Activated naive CD8-positive, alpha-beta T cell treated with anti-CD3 and anti-CD28 coated beads for 36 hours (primary cell): ENCODE data around the gene CPNE8. TPM values are rescaled to one million over a fixed set of nuclear protein-coding genes. Genes with fewer than 3 reads are reported as not detected.
"Not testable (repeated sequence)": the region's sequence is repeated elsewhere in the genome, so short reads cannot be mapped to it uniquely, and the experiment has no call there.

Experiments used
- DNase-seq: peaks from one replicate; pipeline ENCODE4 v3.0.0; 2021
- H3K27ac Mint-ChIP-seq: one replicate; pipeline ENCODE4 v1.8.0; 2022; ENCODE audit warnings: mild to moderate bottlenecking, moderate library complexity, mixed read lengths
- H3K27me3 Mint-ChIP-seq: one replicate; pipeline ENCODE4 v1.8.0; 2022; ENCODE audit warnings: mild to moderate bottlenecking, mixed read lengths
- H3K36me3 Mint-ChIP-seq: one replicate; pipeline ENCODE4 v1.8.0; 2021; ENCODE audit warnings: mild to moderate bottlenecking, mixed read lengths
- H3K4me1 Mint-ChIP-seq: one replicate; pipeline ENCODE4 v1.8.0; 2021; ENCODE audit warnings: mixed read lengths
- H3K4me3 Mint-ChIP-seq: one replicate; pipeline ENCODE4 v1.8.0; 2022; ENCODE audit warnings: mild to moderate bottlenecking, moderate library complexity, mixed read lengths
- H3K9me3 Mint-ChIP-seq: one replicate; pipeline ENCODE4 v1.8.0; 2022; ENCODE audit warnings: mixed read lengths
- total RNA-seq, 2 experiments: library from RNA; stranded (reverse); gene quantifications; one replicate each; pipeline ENCODE4 v1.2.3, GENCODE V29; 2021

CPNE8 gene
- total RNA-seq, 2 experiments from 2014 or later: 2.3 to 4.2 TPM

GRCh38 chr12:38746744-38747143 is 158.6 kb downstream of the CPNE8 start:
- H3K27ac Mint-ChIP-seq: no peak overlapping the region
- H3K27me3 Mint-ChIP-seq: no peaks in the 10 kb centered on the region
- no peaks in the 10 kb centered on the region for H3K4me1 Mint-ChIP-seq
- no peak overlapping the region for H3K4me3 Mint-ChIP-seq
- H3K9me3 Mint-ChIP-seq: no peaks in the 10 kb centered on the region
- peaks cover 1% of the 10 kb centered on the region for H3K36me3 Mint-ChIP-seq
- DNase-seq: no peak

DNA sequence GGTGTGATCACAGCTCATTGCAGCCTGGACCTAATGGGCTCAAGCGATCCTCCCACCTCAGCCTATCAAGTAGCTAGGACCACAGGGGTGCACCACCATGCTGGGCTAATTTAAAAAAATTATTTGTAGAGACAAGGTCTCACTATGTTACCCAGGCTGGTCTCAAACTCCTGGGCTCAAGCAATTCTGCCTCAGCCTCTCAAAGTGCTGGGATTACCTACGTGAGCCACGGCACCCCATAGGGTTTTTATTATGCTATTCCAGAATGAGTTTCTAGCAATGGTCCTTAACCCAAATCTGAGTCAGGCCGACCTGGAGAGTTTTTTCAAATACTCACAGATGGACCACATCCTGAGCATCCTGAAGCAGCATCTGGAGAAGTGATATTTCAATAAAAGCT is 159.8 kb downstream of the CPNE8 start:
- H3K36me3 Mint-ChIP-seq: no peaks in the 10 kb centered on the region
- no peak for DNase-seq
- no peak overlapping the region for H3K27ac Mint-ChIP-seq
- no peak overlapping the region for H3K4me3 Mint-ChIP-seq
- no peaks in the 10 kb centered on the region for H3K4me1 Mint-ChIP-seq
- no peaks in the 10 kb centered on the region for H3K9me3 Mint-ChIP-seq
- no peaks in the 10 kb centered on the region for H3K27me3 Mint-ChIP-seq

DNA sequence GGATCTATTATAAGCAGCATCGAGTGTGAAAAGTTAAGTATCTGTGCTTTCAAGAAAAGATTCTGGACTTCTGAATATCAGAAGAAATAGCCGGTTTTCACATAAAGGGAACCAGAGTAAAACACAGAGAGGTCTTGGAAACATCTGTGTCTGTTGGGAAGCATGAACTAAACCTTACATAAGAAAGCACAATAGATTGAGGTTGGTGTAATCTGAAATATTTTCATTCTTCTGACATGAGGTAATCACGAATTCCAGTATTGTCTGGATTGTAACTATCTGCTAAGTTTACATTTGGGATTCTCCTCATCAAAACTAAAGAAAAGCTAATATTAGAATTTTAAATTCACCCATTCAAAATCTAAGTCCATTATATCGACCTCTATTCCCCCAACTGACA is 161.3 kb downstream of the CPNE8 start:
- Mint-ChIP-seq H3K9me3 (no peaks in the 10 kb centered on the region), H3K4me1 (no peaks in the 10 kb centered on the region), H3K4me3 (no peak overlapping the region), H3K36me3 (no peaks in the 10 kb centered on the region), H3K27ac (no peak overlapping the region), H3K27me3 (no peaks in the 10 kb centered on the region)
- DNase-seq: no peak

DNA sequence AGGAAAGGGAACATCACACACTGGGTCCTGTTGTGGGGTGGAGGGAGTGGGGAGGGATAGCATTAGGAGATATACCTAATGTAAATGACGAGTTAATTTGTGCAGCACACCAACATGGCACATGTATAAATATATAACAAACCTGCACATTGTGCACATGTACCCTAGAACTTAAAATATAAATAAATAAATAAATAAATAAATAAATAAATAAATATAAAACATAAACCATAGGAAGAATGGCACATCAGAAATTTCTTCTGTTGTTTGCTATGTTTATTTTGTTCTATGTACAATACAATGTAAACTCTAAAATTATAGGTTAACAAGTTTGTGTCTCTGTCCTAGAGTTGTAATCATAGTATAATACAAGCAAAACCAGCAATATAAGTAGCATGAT is 162.9 kb downstream of the CPNE8 start:
- H3K27ac Mint-ChIP-seq, DNase-seq, H3K4me3 Mint-ChIP-seq, H3K9me3 Mint-ChIP-seq, H3K27me3 Mint-ChIP-seq, H3K36me3 Mint-ChIP-seq, H3K4me1 Mint-ChIP-seq: not testable (repeated sequence)

GRCh38 chr12:38736821-38737220 is 168.6 kb downstream of the CPNE8 start:
- H3K27ac Mint-ChIP-seq: no peak overlapping the region
- H3K36me3 Mint-ChIP-seq: no peaks in the 10 kb centered on the region
- H3K9me3 Mint-ChIP-seq: no peaks in the 10 kb centered on the region
- no peaks in the 10 kb centered on the region for H3K4me1 Mint-ChIP-seq
- H3K27me3 Mint-ChIP-seq: no peaks in the 10 kb centered on the region
- no peak for DNase-seq
- H3K4me3 Mint-ChIP-seq: no peak overlapping the region

GRCh38 chr12:38732761-38733160 is 172.6 kb downstream of the CPNE8 start:
- Mint-ChIP-seq H3K27me3 (no peaks in the 10 kb centered on the region), H3K9me3 (no peaks in the 10 kb centered on the region), H3K27ac (no peak overlapping the region), H3K4me1 (no peaks in the 10 kb centered on the region), H3K36me3 (no peaks in the 10 kb centered on the region), H3K4me3 (no peak overlapping the region)
- no peak for DNase-seq

GRCh38 chr12:38728894-38729293 is 176.5 kb downstream of the CPNE8 start:
- Mint-ChIP-seq H3K27ac (no peak overlapping the region), H3K36me3 (peaks cover under 1% of the 10 kb centered on the region), H3K27me3 (no peaks in the 10 kb centered on the region), H3K4me3 (no peak overlapping the region), H3K9me3 (no peaks in the 10 kb centered on the region), H3K4me1 (no peaks in the 10 kb centered on the region)
- DNase-seq: no peak

- H3K36me3 Mint-ChIP-seq: peaks cover 1% of the 10 kb centered on the region
- no peak overlapping the region for H3K27ac Mint-ChIP-seq
- H3K9me3 Mint-ChIP-seq: peaks cover 2% of the 10 kb centered on the region
Measured at GRCh38 chr12:38721611-38722252, 183.7 kb downstream of the CPNE8 start.

GRCh38 chr12:38720661-38721060 is 184.7 kb downstream of the CPNE8 start:
- no peaks in the 10 kb centered on the region for H3K4me1 Mint-ChIP-seq
- peaks cover 1% of the 10 kb centered on the region for H3K36me3 Mint-ChIP-seq
- no peak overlapping the region for H3K27ac Mint-ChIP-seq
- H3K4me3 Mint-ChIP-seq: no peak overlapping the region
- peaks cover 12% of the 10 kb centered on the region for H3K9me3 Mint-ChIP-seq
- H3K27me3 Mint-ChIP-seq: no peaks in the 10 kb centered on the region
- no peak for DNase-seq

More at GRCh38 chr12:38721611-38722252, 183.7 kb downstream of the CPNE8 start:
- no peak for DNase-seq
- H3K4me3 Mint-ChIP-seq: no peak overlapping the region
- no peaks in the 10 kb centered on the region for H3K4me1 Mint-ChIP-seq
- H3K27me3 Mint-ChIP-seq: no peaks in the 10 kb centered on the region

DNA sequence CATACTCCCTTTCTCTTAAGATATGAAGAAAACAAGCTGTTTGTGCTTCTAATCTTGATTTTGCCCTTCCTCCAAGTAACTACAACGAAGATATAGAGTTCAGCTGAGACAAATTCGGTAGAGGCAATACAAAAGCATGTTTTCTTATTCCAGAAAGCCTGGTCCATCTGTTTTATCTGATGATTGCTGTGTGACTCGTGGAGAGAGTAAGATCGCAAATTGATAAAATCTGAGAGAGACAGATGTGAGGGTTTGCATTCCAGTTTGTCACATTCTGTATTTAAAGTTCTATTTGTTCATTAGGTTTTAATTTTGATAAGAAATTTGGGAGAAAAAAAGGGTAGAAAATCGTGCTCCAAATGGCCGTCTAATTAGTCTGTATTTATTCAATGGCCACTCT is 192.1 kb downstream of the CPNE8 start:
- Mint-ChIP-seq H3K27me3 (no peaks in the 10 kb centered on the region), H3K9me3 (peaks cover 12% of the 10 kb centered on the region), H3K27ac (no peak overlapping the region), H3K36me3 (no peaks in the 10 kb centered on the region), H3K4me3 (no peak overlapping the region), H3K4me1 (no peaks in the 10 kb centered on the region)
- DNase-seq: no peak

- Mint-ChIP-seq H3K27ac (no peak overlapping the region), H3K4me3 (no peak overlapping the region), H3K27me3 (no peaks in the 10 kb centered on the region), H3K9me3 (peaks cover 3% of the 10 kb centered on the region), H3K4me1 (no peaks in the 10 kb centered on the region), H3K36me3 (no peaks in the 10 kb centered on the region)
- DNase-seq: no peak
Measured at GRCh38 chr12:38711054-38711453, 194.3 kb downstream of the CPNE8 start.

- Mint-ChIP-seq H3K4me3 (no peak overlapping the region), H3K4me1 (no peaks in the 10 kb centered on the region), H3K27me3 (no peaks in the 10 kb centered on the region), H3K9me3 (no peaks in the 10 kb centered on the region), H3K36me3 (no peaks in the 10 kb centered on the region), H3K27ac (no peak overlapping the region)
- DNase-seq: no peak
Measured at GRCh38 chr12:38708466-38708865, 196.9 kb downstream of the CPNE8 start.

- H3K4me1 Mint-ChIP-seq: no peaks in the 10 kb centered on the region
- no peak overlapping the region for H3K27ac Mint-ChIP-seq
- no peaks in the 10 kb centered on the region for H3K36me3 Mint-ChIP-seq
- H3K4me3 Mint-ChIP-seq: no peak overlapping the region
- H3K27me3 Mint-ChIP-seq: no peaks in the 10 kb centered on the region
- DNase-seq: no peak
- H3K9me3 Mint-ChIP-seq: no peaks in the 10 kb centered on the region
Measured at GRCh38 chr12:38707648-38708047, 197.7 kb downstream of the CPNE8 start.

GRCh38 chr12:38697289-38697688 is 208.1 kb downstream of the CPNE8 start:
- DNase-seq: no peak
- Mint-ChIP-seq H3K4me3 (no peak overlapping the region), H3K27me3 (no peaks in the 10 kb centered on the region), H3K27ac (no peak overlapping the region), H3K36me3 (peaks cover 5% of the 10 kb centered on the region), H3K9me3 (peaks cover 3% of the 10 kb centered on the region), H3K4me1 (no peaks in the 10 kb centered on the region)

DNA sequence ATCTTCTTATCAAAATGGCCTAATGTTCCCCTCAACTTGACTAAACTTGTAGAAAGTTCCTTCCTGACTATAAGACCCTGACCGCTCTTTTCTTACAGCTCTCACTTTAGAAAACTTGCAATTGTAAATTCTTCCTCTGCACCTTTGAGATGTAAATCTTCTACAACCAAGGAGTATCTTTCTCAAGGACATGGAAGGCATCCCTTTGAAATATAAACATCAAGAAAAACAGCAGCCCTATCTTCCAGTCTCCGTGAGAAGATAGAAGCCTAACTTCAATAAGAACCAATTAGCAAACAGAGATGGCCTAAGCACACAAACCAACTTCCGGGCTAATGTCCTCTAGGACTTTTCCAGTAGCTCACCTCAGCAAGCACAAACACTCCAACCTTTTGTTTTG is 210.3 kb downstream of the CPNE8 start:
- Mint-ChIP-seq H3K9me3 (peaks cover 3% of the 10 kb centered on the region), H3K27me3 (no peaks in the 10 kb centered on the region), H3K4me1 (no peaks in the 10 kb centered on the region), H3K4me3 (no peak overlapping the region), H3K36me3 (no peaks in the 10 kb centered on the region), H3K27ac (no peak overlapping the region)
- DNase-seq: no peak

DNA sequence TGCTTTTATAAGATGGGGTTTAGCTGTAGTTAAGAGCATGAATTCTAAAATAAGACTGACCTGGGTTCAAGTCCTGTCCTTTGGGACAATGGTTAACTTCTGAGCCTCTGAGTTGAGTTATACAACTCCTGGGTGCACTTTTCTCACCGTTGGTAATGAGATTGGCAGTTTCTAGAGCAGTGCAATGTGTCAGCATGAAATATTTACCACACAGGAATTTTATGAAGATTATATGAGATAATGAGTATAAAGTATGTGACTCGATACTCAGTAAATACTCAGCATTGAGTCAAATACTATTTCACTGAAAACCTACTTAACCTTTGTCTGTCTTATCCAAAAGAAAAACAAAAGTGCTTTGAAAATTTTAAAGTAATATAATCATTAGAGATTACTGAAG is 214.2 kb downstream of the CPNE8 start:
- no peaks in the 10 kb centered on the region for H3K4me1 Mint-ChIP-seq
- no peak for DNase-seq
- H3K4me3 Mint-ChIP-seq: no peak overlapping the region
- H3K27ac Mint-ChIP-seq: no peak overlapping the region
- no peaks in the 10 kb centered on the region for H3K27me3 Mint-ChIP-seq
- H3K36me3 Mint-ChIP-seq: no peaks in the 10 kb centered on the region
- H3K9me3 Mint-ChIP-seq: no peaks in the 10 kb centered on the region
